HG03521 (cell line): Measurements from ENCODE around the gene ELOVL3.
"Not testable (repeated sequence)": the region's sequence is repeated elsewhere in the genome, so short reads cannot be mapped to it uniquely, and the experiment has no call there.

Experiments used
- ATAC-seq: cut with Tn5 transposase; IDR thresholded peaks from one replicate; pipeline ENCODE4 v1.9.1; 2021; ENCODE audit warnings: mild to moderate bottlenecking, moderate library complexity; ENCODE audit not compliant: unreplicated experiment

Gene ELOVL3, protein sequence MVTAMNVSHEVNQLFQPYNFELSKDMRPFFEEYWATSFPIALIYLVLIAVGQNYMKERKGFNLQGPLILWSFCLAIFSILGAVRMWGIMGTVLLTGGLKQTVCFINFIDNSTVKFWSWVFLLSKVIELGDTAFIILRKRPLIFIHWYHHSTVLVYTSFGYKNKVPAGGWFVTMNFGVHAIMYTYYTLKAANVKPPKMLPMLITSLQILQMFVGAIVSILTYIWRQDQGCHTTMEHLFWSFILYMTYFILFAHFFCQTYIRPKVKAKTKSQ

DNA sequence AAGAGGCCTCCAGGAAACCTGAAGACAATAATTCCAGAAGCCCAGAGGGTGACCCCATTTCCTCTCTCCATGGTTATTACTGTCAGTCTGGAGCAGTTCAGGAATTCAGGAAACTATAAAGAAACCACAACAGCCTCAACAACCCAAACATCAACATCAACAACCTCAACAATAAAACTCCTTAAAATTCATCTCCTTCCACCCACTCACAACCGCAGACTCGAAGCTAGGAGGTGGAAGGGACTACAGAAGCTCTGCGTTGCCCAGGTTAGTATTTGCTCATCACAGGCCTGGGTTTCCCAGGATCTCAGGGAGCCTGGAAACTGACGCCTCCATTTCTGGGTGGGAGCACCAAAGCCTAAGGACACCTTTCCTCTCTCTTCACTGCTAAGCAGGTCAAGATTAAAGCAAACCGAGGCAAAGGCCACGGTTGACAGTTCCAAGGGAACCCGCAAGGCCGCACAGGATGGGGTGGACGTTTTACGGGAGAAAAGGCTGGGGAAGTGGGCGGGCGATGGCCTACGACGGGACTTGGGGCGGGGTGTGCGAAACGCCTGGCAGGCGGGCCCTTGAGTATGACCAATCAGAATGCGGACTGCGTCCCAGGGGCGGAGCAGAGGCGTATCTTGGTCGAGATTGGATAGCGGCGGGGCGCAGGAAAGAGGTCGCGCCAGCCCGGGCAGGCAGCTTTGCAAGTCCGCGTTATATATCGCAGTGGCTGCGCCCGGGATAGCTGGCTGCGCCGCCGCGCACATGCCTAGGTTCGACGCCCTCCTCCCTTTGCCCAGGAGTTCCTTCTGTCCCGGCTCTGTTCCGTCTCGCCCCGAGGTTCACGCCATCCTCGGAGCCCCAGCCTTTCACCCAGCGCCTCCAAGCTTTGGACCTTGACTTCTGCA, at the start of gene ELOVL3:
Gene ELOVL3, plus strand, starts transcription at position 654 of the 896 bp plus-strand sequence. CDS start 250 bp downstream, outside the sequence.
- ATAC-seq: peak; percentile 86

- no peak for ATAC-seq
Measured at GRCh38 chr10:102184606-102185005, 41.5 kb upstream of the ELOVL3 start.

- no peak for ATAC-seq
Measured at GRCh38 chr10:102185272-102185671, 40.8 kb upstream of the ELOVL3 start.

- ATAC-seq: no peak
Measured at GRCh38 chr10:102185811-102186527, 40.1 kb upstream of the ELOVL3 start.

DNA sequence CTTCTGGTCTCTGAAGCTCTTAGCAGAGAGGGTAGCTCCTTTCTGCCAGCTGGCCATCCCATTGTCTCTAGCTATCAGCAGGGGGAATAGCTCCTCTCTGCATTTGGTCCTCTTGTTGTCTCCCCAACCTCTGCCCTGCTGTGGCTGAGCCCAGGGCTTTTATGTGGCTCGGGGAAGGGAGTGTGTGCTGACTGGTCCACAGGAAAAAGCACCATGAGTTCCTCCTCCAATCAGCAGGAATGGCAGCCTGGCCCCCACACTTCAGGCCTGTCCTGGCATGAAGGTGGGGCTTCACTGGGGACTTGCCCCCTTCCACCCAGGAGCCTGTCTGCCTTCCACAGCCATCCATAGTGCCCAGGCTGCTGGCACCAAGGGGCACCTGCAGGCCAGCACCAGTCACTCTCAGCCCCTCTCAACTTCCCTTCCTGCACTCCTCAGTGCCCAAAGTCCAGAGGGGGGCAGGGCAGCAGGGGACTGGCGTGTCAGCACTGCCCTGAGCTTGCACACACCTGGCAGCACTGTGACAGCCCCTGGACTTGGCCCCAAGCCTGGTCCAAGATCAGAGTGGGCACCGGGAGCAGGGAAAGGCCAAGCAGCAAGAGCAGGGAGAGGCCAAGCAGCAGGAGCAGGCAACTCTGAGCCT, 37.7 kb upstream of the ELOVL3 start:
- no peak for ATAC-seq

DNA sequence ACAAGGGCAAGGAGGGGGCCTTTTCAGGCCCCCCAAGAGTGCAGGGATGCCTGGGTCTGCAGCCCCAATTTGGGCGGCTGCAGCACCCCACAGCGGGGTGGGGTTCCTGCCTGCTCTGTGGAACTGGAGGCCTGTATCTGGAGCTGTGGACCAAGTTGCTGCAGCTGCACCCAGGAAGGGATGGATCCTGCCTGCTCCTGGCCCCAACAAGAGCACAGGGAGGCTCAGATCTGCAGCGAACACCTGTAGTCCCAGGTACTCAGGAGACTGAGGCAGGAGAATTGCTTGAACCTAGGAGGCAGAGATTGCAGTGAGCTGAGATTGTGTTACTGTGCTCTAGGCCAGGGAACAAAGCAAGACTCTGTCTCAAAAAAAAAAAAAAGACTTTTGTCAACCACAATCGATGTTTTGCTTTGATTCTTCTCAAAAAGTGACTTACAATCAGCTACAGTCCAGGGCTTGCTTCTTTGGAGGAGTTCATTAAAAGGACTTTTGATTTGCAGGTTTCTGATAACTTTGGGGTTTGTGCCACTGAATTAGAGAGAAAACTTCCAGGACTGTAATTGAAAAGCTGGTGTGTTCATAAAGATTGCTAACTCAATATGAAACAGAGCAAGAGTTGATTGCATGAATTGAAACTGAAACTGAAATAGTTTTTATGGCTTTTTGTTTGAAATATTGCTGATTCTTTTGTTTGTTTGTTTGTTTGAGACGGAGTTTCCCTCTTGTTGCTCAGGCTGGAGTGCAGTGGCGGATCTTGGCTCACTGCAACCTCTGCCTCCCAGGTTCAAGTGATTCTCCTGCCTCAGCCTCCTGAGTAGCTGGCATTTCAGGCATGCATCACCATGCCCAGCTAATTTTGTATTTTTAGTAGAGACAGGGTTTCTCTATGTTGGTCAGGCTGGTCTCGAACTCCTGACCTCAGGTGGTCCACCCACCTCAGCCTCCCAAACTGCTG, 36.9 kb upstream of the ELOVL3 start:
- not testable (repeated sequence) for ATAC-seq

DNA sequence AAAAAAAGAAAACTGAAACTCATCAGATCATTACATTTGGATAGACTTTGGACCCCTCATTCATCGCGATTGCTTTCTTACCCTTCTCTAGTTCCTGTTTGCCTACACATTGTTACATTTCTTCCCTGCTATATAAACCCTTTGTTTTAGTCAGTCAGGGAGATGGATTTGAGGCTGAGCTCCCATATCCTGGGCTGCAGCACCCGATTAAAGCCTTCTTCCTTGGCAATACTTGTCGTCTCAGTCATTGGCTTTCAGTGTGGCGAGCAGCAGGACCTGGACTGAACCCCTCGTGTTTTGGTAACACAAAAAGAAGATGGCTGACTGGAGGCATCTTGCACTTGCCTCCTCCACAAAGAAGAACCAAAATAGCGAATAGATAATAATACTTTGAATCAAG, 34.1 kb upstream of the ELOVL3 start:
- no peak for ATAC-seq

DNA sequence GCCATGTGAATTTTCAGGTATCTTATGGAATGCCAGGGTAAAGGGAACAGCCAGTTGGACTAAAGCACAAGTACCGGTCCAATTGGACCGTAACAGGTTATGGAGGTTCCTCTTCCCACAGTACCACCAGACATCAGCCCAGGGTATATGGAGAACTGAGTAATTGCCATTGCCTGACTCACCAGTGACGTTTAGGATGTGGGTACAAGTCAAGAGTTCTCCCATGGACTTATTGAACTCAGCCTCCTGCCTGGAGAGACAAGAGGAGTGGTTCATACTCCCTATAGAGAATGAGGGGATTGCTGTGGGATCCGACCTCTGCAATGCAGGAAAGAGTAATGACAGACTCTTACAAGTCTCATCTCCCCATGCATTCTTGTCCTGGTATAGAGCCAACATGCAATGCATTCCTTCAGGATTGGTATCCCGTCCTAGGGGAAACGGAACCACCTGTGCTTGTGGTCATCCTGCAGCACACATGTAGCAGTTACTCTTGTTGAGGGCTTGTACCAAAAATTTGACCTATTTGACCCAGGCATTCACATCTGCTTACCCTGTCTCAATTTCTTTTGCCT, 30.7 kb upstream of the ELOVL3 start:
- ATAC-seq: no peak

GRCh38 chr10:102196893-102197292, 29.2 kb upstream of the ELOVL3 start:
- no peak for ATAC-seq

GRCh38 chr10:102198027-102198426, 28.1 kb upstream of the ELOVL3 start:
- no peak for ATAC-seq

DNA sequence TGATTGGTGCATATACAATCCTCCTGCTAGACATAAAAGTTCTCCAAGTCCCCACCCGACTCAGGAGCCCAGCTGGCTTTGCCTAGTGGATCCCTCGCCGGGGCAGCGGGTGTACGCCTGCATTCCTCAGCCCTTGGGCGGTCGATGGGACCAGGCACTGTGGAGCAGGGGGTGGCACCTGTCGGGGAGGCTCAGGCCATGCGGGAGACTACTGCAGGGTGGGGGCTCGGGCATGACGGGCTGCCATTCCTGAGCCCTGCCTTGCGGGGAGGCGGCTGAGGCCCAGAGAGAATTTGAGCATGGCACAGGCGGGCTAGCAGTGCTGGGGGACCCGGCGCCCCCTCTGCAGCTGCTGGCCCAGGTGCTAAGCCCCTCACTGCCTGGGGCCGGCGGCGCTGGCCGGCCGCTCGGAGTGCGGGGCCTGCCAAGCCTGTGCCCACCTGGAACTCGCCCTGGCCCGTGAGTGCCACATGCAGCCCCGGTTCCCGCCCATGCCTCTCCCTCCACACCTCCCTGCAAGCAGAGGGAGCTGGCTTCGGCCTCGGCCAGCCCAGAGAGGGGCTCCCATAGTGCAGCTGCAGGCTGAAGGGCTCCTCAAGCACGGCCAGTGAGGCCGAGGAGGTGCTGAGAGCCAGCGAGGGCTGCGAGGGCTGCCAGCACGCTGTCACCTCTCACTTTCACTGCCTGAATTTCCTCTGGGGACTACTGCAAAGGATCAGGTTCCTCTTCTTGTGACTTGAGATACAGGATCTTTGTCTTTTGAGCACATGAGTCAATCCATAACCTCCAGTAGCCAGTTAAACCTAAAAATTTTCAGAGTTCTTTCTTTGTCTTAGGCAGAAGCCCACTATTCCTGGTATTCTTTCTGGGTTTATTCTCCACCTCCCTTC, 25.1 kb upstream of the ELOVL3 start:
- no peak for ATAC-seq

GRCh38 chr10:102202386-102202785, 23.7 kb upstream of the ELOVL3 start:
- ATAC-seq: no peak

DNA sequence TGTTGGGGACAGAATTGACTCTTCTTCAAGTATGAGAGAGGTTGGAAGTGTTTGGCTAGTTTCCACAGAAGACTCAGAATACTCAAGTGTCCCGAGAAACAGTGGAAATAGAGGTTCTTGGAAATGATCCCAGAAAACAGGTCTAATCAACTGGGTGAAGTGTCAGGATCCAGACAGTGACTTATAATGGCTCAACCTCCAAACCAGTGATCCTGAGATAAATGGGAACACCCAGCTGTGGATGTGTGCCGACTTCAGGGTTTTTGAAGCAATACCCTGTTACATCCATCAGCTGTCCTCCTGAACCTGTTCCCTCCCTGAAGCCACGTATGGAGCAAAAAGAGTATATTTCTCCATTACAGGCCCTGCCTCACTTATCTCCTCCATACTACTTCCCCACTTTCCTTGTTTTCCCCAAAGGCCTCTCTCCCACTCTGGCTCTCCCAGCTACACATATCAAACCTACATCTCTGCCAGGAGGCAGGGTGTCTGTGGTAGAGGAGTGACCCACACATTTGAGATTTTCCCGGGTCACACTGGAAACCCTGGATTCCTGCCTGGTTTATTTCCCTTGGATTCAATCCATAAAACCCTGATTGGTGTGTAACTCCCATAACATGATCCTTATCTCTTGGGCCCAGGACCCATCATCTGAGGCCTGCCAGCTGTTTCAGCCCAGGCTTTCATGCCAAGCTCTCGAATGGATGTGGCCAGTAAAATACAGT, 17.6 kb upstream of the ELOVL3 start:
- ATAC-seq: no peak

- ATAC-seq: no peak
Measured at GRCh38 chr10:102211615-102212299, 14.3 kb upstream of the ELOVL3 start.

GRCh38 chr10:102213599-102213998, 12.5 kb upstream of the ELOVL3 start:
- ATAC-seq: not testable (repeated sequence)

GRCh38 chr10:102219370-102219769, 6.7 kb upstream of the ELOVL3 start:
- ATAC-seq: no peak

GRCh38 chr10:102220612-102221011, 5.5 kb upstream of the ELOVL3 start:
- no peak for ATAC-seq
